HCT116 (cell line): ENCODE results near the gene FBXO42. TPM values are rescaled to one million over a fixed set of nuclear protein-coding genes. Genes with fewer than 3 reads are reported as not detected.

Experiments
- ATAC-seq: fragments of 200-7000 bp; cut with Tn5 transposase; 2 replicates; pipeline ENCODE4 v1.9.1; 2020; ENCODE audit warnings: mild to moderate bottlenecking, moderate library complexity
- BruUV-seq: library from RNA; stranded (reverse); fragments of 400-500 nt; replicated peaks from 2 replicates; lab custom pipeline; 2021; lab: Mats Ljungman, UMichigan
- CTCF ChIA-PET: fragments of 300-600 bp; sonication (Branson Sonifier 250); formaldehyde crosslinking; loops from one replicate; lab custom pipeline; 2021; ENCODE audit warnings: antibody characterized with exemption; lab: Charles Lee
- POLR2A ChIA-PET: fragments of 300-600, 350-600 bp; sonication (Branson Sonifier 250); formaldehyde crosslinking; loops from one replicate; lab custom pipeline; 2021; ENCODE audit warnings: antibody characterized with exemption; lab: Charles Lee
- RAD21 ChIA-PET, 2 experiments: fragments of 300-600 bp; sonication (Branson Sonifier 250); formaldehyde crosslinking; loops; one replicate each; lab custom pipeline; 2023; ENCODE audit warnings: low total read pairs in 2 of 2; ENCODE audit not compliant: uncharacterized antibody in 2 of 2, unreplicated experiment in 2 of 2, low non-redundant PET in 1 of 2; lab: Charles Lee
- DNase-seq: peaks from one replicate; pipeline ENCODE4 v3.0.0-alpha.2; 2010; ENCODE audit warnings: low read depth, low spot score
- H2AFZ ChIP-seq: fragments of 200-600 bp; shearing (Covaris generic), sonication (generic); 2 replicates; pipeline ENCODE4 v1.6.1; 2017; ENCODE audit warnings: low read depth, mixed run types, mixed read lengths, antibody characterized with exemption, low read length; ENCODE audit not compliant: poor library complexity, severe bottlenecking
- H3K27ac ChIP-seq: 2 replicates; pipeline ENCODE4 v1.5.1; 2012; ENCODE audit warnings: low read depth, low read length
- H3K27me3 ChIP-seq: fragments of 200-600 bp; sonication (generic); 2 replicates; pipeline ENCODE4 v1.6.1; 2016; ENCODE audit warnings: mixed run types, low read length, mixed read lengths; ENCODE audit not compliant: insufficient read depth
- H3K36me3 ChIP-seq, 2 experiments: fragments of 200-500 bp in 1 of 2; fragments of 200-600 bp in 1 of 2; sonication (Bioruptor generic) in 1 of 2; sonication (generic) in 1 of 2; 2 replicates each; pipeline versions ENCODE4 v1.5.1 to v1.6.1; 2014 to 2016; ENCODE audit warnings: low read length in 2 of 2, inconsistent platforms in 1 of 2, mixed read lengths in 1 of 2, mixed run types in 1 of 2; ENCODE audit not compliant: insufficient read depth in 2 of 2, control insufficient read depth in 1 of 2
- H3K4me1 ChIP-seq, 2 experiments: fragments of 200-600 bp in 1 of 2; sonication (generic) in 1 of 2; 2 replicates each; pipeline versions ENCODE4 v1.5.1 to v1.6.1; 2012 to 2017; ENCODE audit warnings: low read length in 2 of 2, inconsistent platforms in 1 of 2, mild to moderate bottlenecking in 1 of 2, mixed read lengths in 1 of 2, mixed run types in 1 of 2, moderate library complexity in 1 of 2; ENCODE audit not compliant: insufficient read depth in 2 of 2, control insufficient read depth in 1 of 2
- H3K4me2 ChIP-seq: fragments of 200-600 bp; sonication (generic); 2 replicates; pipeline ENCODE4 v1.6.1; 2017; ENCODE audit warnings: mixed run types, low read length, mixed read lengths
- H3K4me3 ChIP-seq, 2 experiments: fragments of 200-600 bp in 1 of 2; sonication (generic) in 1 of 2; replicated peaks in 1 of 2; 2 replicates each; pipeline ENCODE4 v1.5.1; 2011 to 2016; ENCODE audit warnings: low read length in 2 of 2, control low read depth in 1 of 2, low read depth in 1 of 2, mild to moderate bottlenecking in 1 of 2, mixed read lengths in 1 of 2, mixed run types in 1 of 2
- H3K79me2 ChIP-seq: fragments of 200-600 bp; sonication (generic); 2 replicates; pipeline ENCODE4 v1.6.1; 2017; ENCODE audit warnings: mild to moderate bottlenecking, mixed run types, low read length, moderate library complexity, mixed read lengths; ENCODE audit not compliant: insufficient read depth
- H3K9ac ChIP-seq: fragments of 200-600 bp; sonication (generic); 2 replicates; pipeline ENCODE4 v1.6.1; 2016; ENCODE audit warnings: low read length, mixed read lengths
- H3K9me2 ChIP-seq: fragments of 200-600 bp; sonication (generic), shearing (Covaris generic); 2 replicates; pipeline ENCODE4 v1.6.1; 2017; ENCODE audit warnings: mixed run types, mild to moderate bottlenecking, moderate library complexity; ENCODE audit not compliant: insufficient read depth
- H3K9me3 ChIP-seq, 2 experiments: fragments of 200-500 bp in 1 of 2; fragments of 200-600 bp in 1 of 2; sonication (Bioruptor generic) in 1 of 2; sonication (generic) in 1 of 2; 2 replicates each; pipeline ENCODE4 v1.6.1; 2014 to 2017; ENCODE audit warnings: low read length in 2 of 2, mixed read lengths in 2 of 2, inconsistent platforms in 1 of 2, low read depth in 1 of 2, mild to moderate bottlenecking in 1 of 2, mixed run types in 1 of 2, moderate library complexity in 1 of 2; ENCODE audit not compliant: control insufficient read depth in 1 of 2, insufficient read depth in 1 of 2
- H4K20me1 ChIP-seq: fragments of 200-600 bp; sonication (generic), shearing (Covaris generic); 2 replicates; pipeline ENCODE4 v1.6.1; 2017; ENCODE audit warnings: mixed run types, mild to moderate bottlenecking, moderate library complexity; ENCODE audit not compliant: insufficient read depth
- CEBPB ChIP-seq: IDR thresholded peaks from 2 replicates; pipeline ENCODE4 v1.6.1; 2012; ENCODE audit warnings: low read depth
- CTCF ChIP-seq, 3 experiments: fragments of 200-600 bp in 1 of 3; sonication (generic) in 1 of 3; IDR thresholded peaks in 2 of 3; conservative IDR thresholded peaks in 1 of 3; 2 replicates each; pipeline ENCODE4 v1.5.1; 2012 to 2017; ENCODE audit warnings: low read depth in 2 of 3, low read length in 2 of 3, antibody characterized with exemption in 1 of 3, borderline replicate concordance in 1 of 3, control low read depth in 1 of 3, mild to moderate bottlenecking in 1 of 3, mixed read lengths in 1 of 3, mixed run types in 1 of 3, moderate library complexity in 1 of 3; ENCODE audit not compliant: insufficient read depth in 1 of 3
- EGR1 ChIP-seq: IDR thresholded peaks from 2 replicates; pipeline ENCODE4 v1.6.1; 2012; ENCODE audit warnings: low read depth
- ELF1 ChIP-seq: IDR thresholded peaks from 2 replicates; pipeline ENCODE4 v1.6.1; 2012; ENCODE audit warnings: low read depth, borderline replicate concordance
- FOSL1 ChIP-seq: IDR thresholded peaks from 2 replicates; pipeline ENCODE4 v1.6.1; 2012; ENCODE audit warnings: low read depth
- JUND ChIP-seq: IDR thresholded peaks from 2 replicates; pipeline ENCODE4 v1.6.1; 2012
- RAD21 ChIP-seq: IDR thresholded peaks from 2 replicates; pipeline ENCODE4 v1.6.1; 2012; ENCODE audit warnings: low read depth, mild to moderate bottlenecking
- REST ChIP-seq: IDR thresholded peaks from 2 replicates; pipeline ENCODE4 v1.6.1; 2012; ENCODE audit warnings: low read depth
- SRF ChIP-seq: IDR thresholded peaks from 2 replicates; pipeline ENCODE4 v1.6.1; 2012; ENCODE audit warnings: low read depth
- TCF7L2 ChIP-seq: IDR thresholded peaks from 2 replicates; pipeline ENCODE4 v1.7.0; 2011; ENCODE audit warnings: borderline replicate concordance, inconsistent platforms; ENCODE audit not compliant: insufficient read depth, insufficient read length; ENCODE audit errors: extremely low read depth
- ZFX ChIP-seq: fragments of 450-650 bp; IDR thresholded peaks from 2 replicates; pipeline ENCODE4 v1.6.1; 2017
- intact Hi-C: fragments of 100-400 bp; cut with micrococcal nuclease; formaldehyde crosslinking; loops from 2 replicates; pipeline ENCODE4 v1.10.0; 2022
- total RNA-seq: library from RNA; stranded (reverse); gene quantifications from one replicate; pipeline ENCODE4 v1.2.1, GENCODE V29; 2021; ENCODE audit not compliant: unreplicated experiment

Gene FBXO42
- total RNA-seq, 1 experiment from 2014 or later = 20.6 TPM

DNA sequence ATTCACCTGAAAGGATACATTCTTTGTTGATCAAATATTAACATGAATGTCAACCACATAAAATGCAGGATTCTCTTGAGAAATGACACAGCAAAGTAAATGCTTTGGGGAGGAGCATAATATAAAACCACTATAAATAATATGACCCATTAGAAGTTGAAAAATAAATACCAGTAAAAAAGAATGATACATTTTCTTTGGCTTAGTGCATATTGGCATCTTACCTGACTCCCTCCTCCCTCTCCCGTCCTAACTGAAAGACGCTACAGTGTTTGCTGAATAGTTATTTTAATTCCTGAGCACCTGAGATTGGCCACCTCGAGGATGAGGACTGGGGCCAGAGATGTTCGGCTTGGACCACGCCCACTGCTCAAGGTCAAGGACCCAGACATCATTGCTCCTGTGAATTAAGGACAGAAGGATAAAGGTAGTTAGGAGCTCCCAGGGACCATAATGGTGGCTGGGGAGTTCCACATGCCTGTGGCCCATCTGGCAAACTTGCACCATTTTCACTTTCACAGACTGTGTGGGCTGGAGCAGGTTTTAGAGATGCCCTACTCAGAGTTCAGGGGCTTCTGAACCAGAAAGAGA lies 98.9 kb downstream of the FBXO42 start:
- H3K4me3 ChIP-seq = no peak overlapping the region
- H2AFZ ChIP-seq = no peak overlapping the region
- RAD21 ChIA-PET = no interaction called here
- H3K27me3 ChIP-seq = no peaks in the 10 kb centered on the region
- no peak overlapping the region for H3K4me2 ChIP-seq
- DNase-seq (no peak), ATAC-seq (no peak)
- CTCF ChIA-PET = no interaction called here
- H3K36me3 ChIP-seq = peaks cover 7 to 30% of the 10 kb centered on the region in 2 experiments; a peak in 2 of 4 replicates
- H3K9me3 ChIP-seq = no peaks in the 10 kb centered on the region
- H4K20me1 ChIP-seq = no peaks in the 10 kb centered on the region
- H3K4me1 ChIP-seq = peaks cover 0 to 18% of the 10 kb centered on the region in 2 experiments; a peak in 2 of 4 replicates
- intact Hi-C loops = no loop called here
- H3K27ac ChIP-seq = no peak overlapping the region
- H3K9me2 ChIP-seq = no peaks in the 10 kb centered on the region
- H3K9ac ChIP-seq = no peak overlapping the region
- no peaks in the 10 kb centered on the region for H3K79me2 ChIP-seq
- no TSS peak for BruUV-seq
- TF ChIP-seq EGR1 (no peak), FOSL1 (no peak), JUND (no peak), CTCF (IDR thresholded peaks at IDR 0.05 in 2 of 3, conservative IDR thresholded peaks at IDR 0.05 in 1 of 3; ENCODE audit: borderline replicate concordance in 1 of 3, insufficient read depth in 1 of 3, low read depth in 2 of 3, low read length in 2 of 3) (no peak), ELF1 (no peak), REST (no peak), ZFX (no peak), TCF7L2 (no peak), RAD21 (no peak), CEBPB (no peak), SRF (no peak)
- TF ChIP-seq, all 23 proteins: peak for 0
- POLR2A ChIA-PET = no interaction called here
